Fibroblast of villous mesenchyme (primary cell): Measurements from ENCODE around the gene CD69. TPM values are rescaled to one million over a fixed set of nuclear protein-coding genes. Genes with fewer than 3 reads are reported as not detected.

Experiments
- DNase-seq: peaks from one replicate; pipeline ENCODE4 v3.0.0-alpha.2; 2010; ENCODE audit warnings: low read depth
- H3K4me3 ChIP-seq: 2 replicates; pipeline ENCODE4 v1.5.1; 2011; ENCODE audit warnings: low read depth, mild to moderate bottlenecking, low read length
- CTCF ChIP-seq: IDR thresholded peaks from 2 replicates; pipeline ENCODE4 v1.5.1; 2012; ENCODE audit warnings: low read depth, mild to moderate bottlenecking, low read length; ENCODE audit not compliant: insufficient read depth
- total RNA-seq: library from RNA; depleted of rRNA; stranded (reverse); fragments of >200 nt; gene quantifications from 2 replicates; pipeline ENCODE4 v1.2.3, GENCODE V29; 2012

CD69 gene
- total RNA-seq, 1 donor = not detected

DNA sequence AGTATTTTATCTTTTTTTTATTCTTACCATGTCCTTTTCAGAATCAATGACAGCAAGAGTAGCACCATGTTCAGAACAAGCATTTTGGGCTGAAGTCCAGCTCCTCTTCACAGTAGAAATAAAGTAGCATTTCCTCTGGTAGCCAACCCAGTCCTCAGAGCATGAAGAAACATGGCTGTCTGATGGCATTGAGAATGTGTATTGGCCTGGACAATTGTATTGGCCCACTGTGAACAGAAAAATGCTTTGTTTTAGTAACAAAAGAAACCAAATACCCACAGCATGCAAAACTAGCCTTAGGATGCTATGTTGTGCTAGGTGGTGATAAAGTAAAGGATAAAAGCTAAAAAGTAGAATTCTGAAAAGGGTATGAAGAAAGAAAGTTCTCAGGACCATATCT, 5.7 kb downstream of the CD69 start:
- no peak for DNase-seq
- H3K4me3 ChIP-seq = no peak overlapping the region
- TF ChIP-seq CTCF = no peak

- DNase-seq = no peak
- TF ChIP-seq CTCF = no peak
Observed at GRCh38 chr12:9754099-9754927, 6.4 kb downstream of the CD69 start.

GRCh38 chr12:9753498-9753897, 7.2 kb downstream of the CD69 start:
- TF ChIP-seq CTCF = no peak
- no peak for DNase-seq
- H3K4me3 ChIP-seq = no peak overlapping the region

More at GRCh38 chr12:9754099-9754927, 6.4 kb downstream of the CD69 start:
- no peak overlapping the region for H3K4me3 ChIP-seq

DNA sequence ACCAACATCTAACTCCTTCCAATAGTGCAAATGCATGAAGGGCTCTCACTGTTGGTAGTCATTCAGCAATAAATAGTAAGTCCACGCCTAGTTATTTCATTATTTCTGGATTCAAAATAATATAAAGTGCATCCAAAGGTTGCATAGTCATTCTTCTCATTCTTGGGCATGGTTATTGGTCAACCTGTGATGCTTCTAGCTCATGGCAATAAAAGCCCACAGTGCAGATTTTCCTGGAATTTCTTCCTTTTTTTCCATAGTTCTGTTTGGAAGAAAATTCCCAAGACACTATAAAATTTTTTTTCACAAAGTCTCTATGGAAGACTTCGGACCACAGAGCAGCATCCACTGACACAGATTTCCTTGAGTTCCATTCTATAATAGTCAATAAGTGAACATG, 7.6 kb downstream of the CD69 start:
- DNase-seq = no peak
- no peak for TF ChIP-seq CTCF
- no peak overlapping the region for H3K4me3 ChIP-seq

- TF ChIP-seq CTCF = no peak
- DNase-seq = no peak
- no peak overlapping the region for H3K4me3 ChIP-seq
Observed at GRCh38 chr12:9752145-9752933, 8.4 kb downstream of the CD69 start.

DNA sequence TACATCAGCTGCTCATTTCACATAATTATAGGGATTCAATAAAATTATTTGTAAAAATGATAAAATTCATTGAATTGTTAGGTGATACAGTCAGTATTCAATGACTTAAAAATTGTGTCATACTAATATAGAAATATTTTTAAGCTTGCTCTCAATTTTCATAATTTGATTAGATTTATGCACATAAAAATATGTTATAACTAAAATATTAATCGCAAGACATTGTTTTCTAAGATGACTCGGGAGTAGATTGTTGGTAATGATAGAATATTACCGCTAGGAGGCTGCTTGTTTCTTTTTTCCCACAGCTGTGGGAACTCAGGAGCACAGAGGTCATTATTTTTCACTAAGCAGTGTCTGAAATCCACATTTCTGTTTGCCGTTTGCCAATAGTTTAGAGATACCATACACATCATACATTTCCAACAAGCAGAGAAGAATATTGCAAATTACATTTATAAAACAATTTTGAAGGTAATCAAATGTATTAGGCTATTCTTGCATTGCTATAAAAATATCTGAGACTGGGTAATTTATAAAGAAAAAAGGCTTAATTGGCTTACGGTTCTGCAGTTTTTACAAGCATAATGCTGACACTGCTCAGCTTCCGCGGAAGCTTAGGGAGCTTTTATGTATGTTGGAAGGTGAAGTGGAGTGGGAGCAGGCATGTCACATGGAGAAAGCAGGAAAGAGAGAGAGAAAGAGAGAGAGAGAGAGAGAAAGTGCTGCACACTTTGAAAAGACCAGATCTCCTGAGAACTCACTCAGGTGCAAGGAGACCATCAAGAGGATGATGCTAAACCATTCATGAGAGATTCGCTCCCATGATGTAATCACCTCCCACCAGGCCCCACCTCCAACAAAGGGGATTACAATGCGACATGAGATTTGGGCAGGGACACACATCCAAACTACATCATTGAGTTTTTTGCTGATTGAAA, 9.2 kb downstream of the CD69 start:
- TF ChIP-seq CTCF = peak; percentile 49
- no peak overlapping the region for H3K4me3 ChIP-seq
- DNase-seq = peak; percentile 40
